HepG2 (cell line): ENCODE data around the gene JPH4. TPM values are rescaled to one million over a fixed set of nuclear protein-coding genes. Genes with fewer than 3 reads are reported as not detected.
A peak's percentile ranks its signal among the peaks of the same experiment; 100 is the strongest.

Experiments used
- CCAR2 ChIP-seq: fragments of 200-400 bp; formaldehyde crosslinking; optimal IDR thresholded peaks from 2 replicates; pipeline ENCODE3; 2018; ENCODE audit warnings: low read depth, mild to moderate bottlenecking, low read length, moderate library complexity
- CEBPG ChIP-seq: IDR thresholded peaks from 2 replicates; pipeline ENCODE4 v1.6.1; 2016
- GATAD2A ChIP-seq: IDR thresholded peaks from 2 replicates; pipeline ENCODE4 v1.6.1; 2016
- IKZF4 ChIP-seq: sonication (generic); formaldehyde crosslinking; IDR thresholded peaks from 2 replicates; pipeline ENCODE4 v1.5.1; 2020; ENCODE audit warnings: borderline replicate concordance, mild to moderate bottlenecking, low read depth, missing genetic modification reagents; ENCODE audit errors: not compliant biosample characterization
- MTA1 ChIP-seq: sonication (generic); formaldehyde crosslinking; IDR thresholded peaks from 2 replicates; pipeline ENCODE4 v1.4.0; 2020; ENCODE audit warnings: missing genetic modification reagents, mild to moderate bottlenecking, borderline replicate concordance
- NCOA2 ChIP-seq: sonication (generic); formaldehyde crosslinking; IDR thresholded peaks from 2 replicates; pipeline ENCODE4 v1.8.0; 2022; ENCODE audit warnings: inconsistent platforms
- TAF15 ChIP-seq: fragments of 200-400 bp; formaldehyde crosslinking; IDR thresholded peaks from one replicate; pipeline ENCODE4 v1.6.1; 2018; ENCODE audit warnings: mild to moderate bottlenecking, low read depth, low read length; ENCODE audit not compliant: poor library complexity, severe bottlenecking
- TARDBP ChIP-seq: sonication (generic); formaldehyde crosslinking; IDR thresholded peaks from 2 replicates; pipeline ENCODE4 v1.8.0; 2022; ENCODE audit warnings: mild to moderate bottlenecking, missing genetic modification reagents
- ZNF747 ChIP-seq: sonication (generic); formaldehyde crosslinking; IDR thresholded peaks from 2 replicates; pipeline ENCODE4 v1.8.1; 2023; ENCODE audit warnings: missing genetic modification reagents, mild to moderate bottlenecking, borderline replicate concordance
- polyA plus RNA-seq, 8 experiments: library from polyadenylated mRNA; depleted of rRNA in 3 of 8; stranded (reverse) in 7 of 8; unstranded in 1 of 8; fragments of >200 nt; fragmentation: Illumina TruSeq in 4 of 8; extraction: Trizol in 4 of 8; gene quantifications; 2 replicates each; pipeline versions ENCODE4 v1.2.1 to v1.2.3, GENCODE V29; 2011 to 2016; ENCODE audit warnings: low read depth in 4 of 8, missing spikeins in 1 of 8, mixed read lengths in 1 of 8; ENCODE audit not compliant: insufficient read depth in 1 of 8
- total RNA-seq, 5 experiments: library from RNA; depleted of rRNA; stranded (reverse); fragments of >200 nt; fragmentation: Illumina TruSeq; extraction: Trizol; gene quantifications; 2 replicates each; pipeline ENCODE4 v1.2.3, GENCODE V29; 2016; ENCODE audit warnings: low read depth in 1 of 5
- TF ChIP-seq, protein P1 (sequence below): sonication (generic); formaldehyde crosslinking; IDR thresholded peaks from 2 replicates; pipeline ENCODE4 v1.8.0; 2022; ENCODE audit warnings: missing genetic modification reagents, mild to moderate bottlenecking, moderate library complexity, borderline replicate concordance
- TF ChIP-seq, protein P2 (sequence below): sonication (generic); formaldehyde crosslinking; IDR thresholded peaks from 2 replicates; pipeline ENCODE4 v1.4.0; 2020; ENCODE audit warnings: missing genetic modification reagents
- TF ChIP-seq, protein P3 (sequence below): sonication (generic); formaldehyde crosslinking; IDR thresholded peaks from 2 replicates; pipeline ENCODE4 v1.5.1; 2020; ENCODE audit warnings: missing genetic modification reagents, mild to moderate bottlenecking, borderline replicate concordance
- TF ChIP-seq, protein P4 (sequence below): IDR thresholded peaks from 2 replicates; pipeline ENCODE4 v1.4.0; 2020; ENCODE audit warnings: mild to moderate bottlenecking, missing genetic modification reagents
- TF ChIP-seq, protein P5 (sequence below): sonication (generic); formaldehyde crosslinking; IDR thresholded peaks from 2 replicates; pipeline ENCODE4 v1.4.0; 2020; ENCODE audit warnings: mild to moderate bottlenecking, missing genetic modification reagents
- TF ChIP-seq, protein P6 (sequence below): sonication (generic); formaldehyde crosslinking; IDR thresholded peaks from 2 replicates; pipeline ENCODE4 v1.4.0; 2020; ENCODE audit warnings: missing genetic modification reagents

JPH4 gene
- total and polyA plus RNA-seq, 2 of the 13 experiments (the other 11 are each of a cell fraction or from before 2014, with no cell fraction given): 0.08 to 0.22 TPM

DNA sequence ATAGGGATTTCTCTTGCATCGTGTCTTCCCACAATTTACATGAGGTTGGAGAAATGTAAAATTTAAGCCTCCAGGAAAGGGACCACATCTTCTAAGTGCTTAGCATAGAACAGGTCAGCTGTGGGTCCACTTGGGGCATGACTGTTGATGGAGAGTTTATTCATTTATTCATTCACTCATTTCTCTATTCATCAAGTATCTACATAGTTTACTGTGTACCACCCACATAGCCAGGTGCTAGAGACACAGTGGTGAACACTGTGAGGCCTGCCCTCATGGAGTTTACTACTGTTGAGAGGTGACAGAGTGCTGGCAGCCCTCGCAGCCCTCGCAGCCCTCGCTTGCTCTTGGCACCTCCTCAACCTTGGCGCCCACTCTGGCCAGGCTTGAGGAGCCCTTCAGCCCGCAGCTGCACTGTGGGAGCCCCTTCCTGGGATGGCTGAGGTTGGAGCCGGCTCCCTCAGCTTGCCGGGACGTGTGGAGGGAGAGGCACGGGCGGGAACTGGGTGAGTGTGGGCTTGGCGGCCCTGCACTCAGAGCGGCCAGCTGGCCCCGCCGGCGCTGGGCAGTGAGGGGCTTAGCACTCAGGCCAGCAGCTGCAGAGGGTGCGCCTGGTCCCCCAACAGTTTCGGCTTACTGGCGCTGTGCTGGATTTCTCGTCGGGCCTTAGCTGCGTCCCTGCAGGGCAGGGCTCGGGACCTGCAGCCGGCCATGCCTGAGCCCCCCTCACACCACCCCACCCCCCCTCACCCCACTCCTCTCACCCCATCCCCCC lies 1.7 kb upstream of the JPH4 start (continued):
- TF ChIP-seq ZNF747 (CRISPR knock-in tag) (0 out of 2 replicates have a peak, but pooled peaks have one; percentile 16), IKZF4 (CRISPR knock-in tag) (no peak), CCAR2 (no peak), GATAD2A (CRISPR knock-in tag) (no peak), TARDBP (CRISPR knock-in tag) (peak; percentile 30; the same call in 1 of the 2 replicates), TAF15 (peak; percentile 80), CEBPG (CRISPR knock-in tag) (no peak), NCOA2 (CRISPR knock-in tag) (no peak), MTA1 (CRISPR knock-in tag) (peak; percentile 78; the same call in 1 of the 2 replicates)
- TF ChIP-seq, protein P1, sequence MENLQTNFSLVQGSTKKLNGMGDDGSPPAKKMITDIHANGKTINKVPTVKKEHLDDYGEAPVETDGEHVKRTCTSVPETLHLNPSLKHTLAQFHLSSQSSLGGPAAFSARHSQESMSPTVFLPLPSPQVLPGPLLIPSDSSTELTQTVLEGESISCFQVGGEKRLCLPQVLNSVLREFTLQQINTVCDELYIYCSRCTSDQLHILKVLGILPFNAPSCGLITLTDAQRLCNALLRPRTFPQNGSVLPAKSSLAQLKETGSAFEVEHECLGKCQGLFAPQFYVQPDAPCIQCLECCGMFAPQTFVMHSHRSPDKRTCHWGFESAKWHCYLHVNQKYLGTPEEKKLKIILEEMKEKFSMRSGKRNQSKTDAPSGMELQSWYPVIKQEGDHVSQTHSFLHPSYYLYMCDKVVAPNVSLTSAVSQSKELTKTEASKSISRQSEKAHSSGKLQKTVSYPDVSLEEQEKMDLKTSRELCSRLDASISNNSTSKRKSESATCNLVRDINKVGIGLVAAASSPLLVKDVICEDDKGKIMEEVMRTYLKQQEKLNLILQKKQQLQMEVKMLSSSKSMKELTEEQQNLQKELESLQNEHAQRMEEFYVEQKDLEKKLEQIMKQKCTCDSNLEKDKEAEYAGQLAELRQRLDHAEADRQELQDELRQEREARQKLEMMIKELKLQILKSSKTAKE (CRISPR knock-in tag): peak; percentile 4; the same call in 1 of the 2 replicates
- TF ChIP-seq, protein P2, sequence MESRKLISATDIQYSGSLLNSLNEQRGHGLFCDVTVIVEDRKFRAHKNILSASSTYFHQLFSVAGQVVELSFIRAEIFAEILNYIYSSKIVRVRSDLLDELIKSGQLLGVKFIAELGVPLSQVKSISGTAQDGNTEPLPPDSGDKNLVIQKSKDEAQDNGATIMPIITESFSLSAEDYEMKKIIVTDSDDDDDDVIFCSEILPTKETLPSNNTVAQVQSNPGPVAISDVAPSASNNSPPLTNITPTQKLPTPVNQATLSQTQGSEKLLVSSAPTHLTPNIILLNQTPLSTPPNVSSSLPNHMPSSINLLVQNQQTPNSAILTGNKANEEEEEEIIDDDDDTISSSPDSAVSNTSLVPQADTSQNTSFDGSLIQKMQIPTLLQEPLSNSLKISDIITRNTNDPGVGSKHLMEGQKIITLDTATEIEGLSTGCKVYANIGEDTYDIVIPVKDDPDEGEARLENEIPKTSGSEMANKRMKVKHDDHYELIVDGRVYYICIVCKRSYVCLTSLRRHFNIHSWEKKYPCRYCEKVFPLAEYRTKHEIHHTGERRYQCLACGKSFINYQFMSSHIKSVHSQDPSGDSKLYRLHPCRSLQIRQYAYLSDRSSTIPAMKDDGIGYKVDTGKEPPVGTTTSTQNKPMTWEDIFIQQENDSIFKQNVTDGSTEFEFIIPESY (CRISPR knock-in tag): peak; percentile 72
- TF ChIP-seq, protein P3, sequence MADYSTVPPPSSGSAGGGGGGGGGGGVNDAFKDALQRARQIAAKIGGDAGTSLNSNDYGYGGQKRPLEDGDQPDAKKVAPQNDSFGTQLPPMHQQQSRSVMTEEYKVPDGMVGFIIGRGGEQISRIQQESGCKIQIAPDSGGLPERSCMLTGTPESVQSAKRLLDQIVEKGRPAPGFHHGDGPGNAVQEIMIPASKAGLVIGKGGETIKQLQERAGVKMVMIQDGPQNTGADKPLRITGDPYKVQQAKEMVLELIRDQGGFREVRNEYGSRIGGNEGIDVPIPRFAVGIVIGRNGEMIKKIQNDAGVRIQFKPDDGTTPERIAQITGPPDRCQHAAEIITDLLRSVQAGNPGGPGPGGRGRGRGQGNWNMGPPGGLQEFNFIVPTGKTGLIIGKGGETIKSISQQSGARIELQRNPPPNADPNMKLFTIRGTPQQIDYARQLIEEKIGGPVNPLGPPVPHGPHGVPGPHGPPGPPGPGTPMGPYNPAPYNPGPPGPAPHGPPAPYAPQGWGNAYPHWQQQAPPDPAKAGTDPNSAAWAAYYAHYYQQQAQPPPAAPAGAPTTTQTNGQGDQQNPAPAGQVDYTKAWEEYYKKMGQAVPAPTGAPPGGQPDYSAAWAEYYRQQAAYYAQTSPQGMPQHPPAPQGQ (CRISPR knock-in tag): no peak
- TF ChIP-seq, protein P4, sequence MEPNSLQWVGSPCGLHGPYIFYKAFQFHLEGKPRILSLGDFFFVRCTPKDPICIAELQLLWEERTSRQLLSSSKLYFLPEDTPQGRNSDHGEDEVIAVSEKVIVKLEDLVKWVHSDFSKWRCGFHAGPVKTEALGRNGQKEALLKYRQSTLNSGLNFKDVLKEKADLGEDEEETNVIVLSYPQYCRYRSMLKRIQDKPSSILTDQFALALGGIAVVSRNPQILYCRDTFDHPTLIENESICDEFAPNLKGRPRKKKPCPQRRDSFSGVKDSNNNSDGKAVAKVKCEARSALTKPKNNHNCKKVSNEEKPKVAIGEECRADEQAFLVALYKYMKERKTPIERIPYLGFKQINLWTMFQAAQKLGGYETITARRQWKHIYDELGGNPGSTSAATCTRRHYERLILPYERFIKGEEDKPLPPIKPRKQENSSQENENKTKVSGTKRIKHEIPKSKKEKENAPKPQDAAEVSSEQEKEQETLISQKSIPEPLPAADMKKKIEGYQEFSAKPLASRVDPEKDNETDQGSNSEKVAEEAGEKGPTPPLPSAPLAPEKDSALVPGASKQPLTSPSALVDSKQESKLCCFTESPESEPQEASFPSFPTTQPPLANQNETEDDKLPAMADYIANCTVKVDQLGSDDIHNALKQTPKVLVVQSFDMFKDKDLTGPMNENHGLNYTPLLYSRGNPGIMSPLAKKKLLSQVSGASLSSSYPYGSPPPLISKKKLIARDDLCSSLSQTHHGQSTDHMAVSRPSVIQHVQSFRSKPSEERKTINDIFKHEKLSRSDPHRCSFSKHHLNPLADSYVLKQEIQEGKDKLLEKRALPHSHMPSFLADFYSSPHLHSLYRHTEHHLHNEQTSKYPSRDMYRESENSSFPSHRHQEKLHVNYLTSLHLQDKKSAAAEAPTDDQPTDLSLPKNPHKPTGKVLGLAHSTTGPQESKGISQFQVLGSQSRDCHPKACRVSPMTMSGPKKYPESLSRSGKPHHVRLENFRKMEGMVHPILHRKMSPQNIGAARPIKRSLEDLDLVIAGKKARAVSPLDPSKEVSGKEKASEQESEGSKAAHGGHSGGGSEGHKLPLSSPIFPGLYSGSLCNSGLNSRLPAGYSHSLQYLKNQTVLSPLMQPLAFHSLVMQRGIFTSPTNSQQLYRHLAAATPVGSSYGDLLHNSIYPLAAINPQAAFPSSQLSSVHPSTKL (CRISPR knock-in tag): no peak
- TF ChIP-seq, protein P5, sequence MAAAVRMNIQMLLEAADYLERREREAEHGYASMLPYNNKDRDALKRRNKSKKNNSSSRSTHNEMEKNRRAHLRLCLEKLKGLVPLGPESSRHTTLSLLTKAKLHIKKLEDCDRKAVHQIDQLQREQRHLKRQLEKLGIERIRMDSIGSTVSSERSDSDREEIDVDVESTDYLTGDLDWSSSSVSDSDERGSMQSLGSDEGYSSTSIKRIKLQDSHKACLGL (CRISPR knock-in tag): peak; percentile 60; the same call in 1 of the 2 replicates
- TF ChIP-seq, protein P6, sequence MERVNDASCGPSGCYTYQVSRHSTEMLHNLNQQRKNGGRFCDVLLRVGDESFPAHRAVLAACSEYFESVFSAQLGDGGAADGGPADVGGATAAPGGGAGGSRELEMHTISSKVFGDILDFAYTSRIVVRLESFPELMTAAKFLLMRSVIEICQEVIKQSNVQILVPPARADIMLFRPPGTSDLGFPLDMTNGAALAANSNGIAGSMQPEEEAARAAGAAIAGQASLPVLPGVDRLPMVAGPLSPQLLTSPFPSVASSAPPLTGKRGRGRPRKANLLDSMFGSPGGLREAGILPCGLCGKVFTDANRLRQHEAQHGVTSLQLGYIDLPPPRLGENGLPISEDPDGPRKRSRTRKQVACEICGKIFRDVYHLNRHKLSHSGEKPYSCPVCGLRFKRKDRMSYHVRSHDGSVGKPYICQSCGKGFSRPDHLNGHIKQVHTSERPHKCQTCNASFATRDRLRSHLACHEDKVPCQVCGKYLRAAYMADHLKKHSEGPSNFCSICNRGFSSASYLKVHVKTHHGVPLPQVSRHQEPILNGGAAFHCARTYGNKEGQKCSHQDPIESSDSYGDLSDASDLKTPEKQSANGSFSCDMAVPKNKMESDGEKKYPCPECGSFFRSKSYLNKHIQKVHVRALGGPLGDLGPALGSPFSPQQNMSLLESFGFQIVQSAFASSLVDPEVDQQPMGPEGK (CRISPR knock-in tag): no peak
